CD4-positive, alpha-beta memory T cell (primary cell): Measurements from ENCODE around the gene MAGI1. TPM values are rescaled to one million over a fixed set of nuclear protein-coding genes. Genes with fewer than 3 reads are reported as not detected.
"Not testable (repeated sequence)": the region's sequence is repeated elsewhere in the genome, so short reads cannot be mapped to it uniquely, and the experiment has no call there.

Source experiments
- CTCF ChIA-PET: fragments of 350-600 bp; sonication (Branson Sonifier 250); formaldehyde crosslinking; loops from one replicate; lab custom pipeline; 2021; ENCODE audit warnings: inconsistent platforms; ENCODE audit not compliant: partially characterized antibody; lab: Charles Lee
- POLR2A ChIA-PET: fragments of 350-600 bp; sonication (Branson Sonifier 250); formaldehyde crosslinking; loops from one replicate; lab custom pipeline; 2021; ENCODE audit not compliant: partially characterized antibody; lab: Charles Lee
- DNase-seq, 5 donors: peaks; one replicate each; pipeline versions ENCODE4 v3.0.0 to v3.0.0-alpha.2; 2020 to 2022; ENCODE audit warnings: mixed read lengths in 1 of 5
- H3K27ac ChIP-seq: one replicate; pipeline ENCODE4 v1.7.0; 2013; ENCODE audit warnings: low read depth, low read length
- H3K27me3 ChIP-seq: 2 replicates; pipeline ENCODE4 v1.7.0; 2013; ENCODE audit warnings: mild to moderate bottlenecking, low read length, moderate library complexity; ENCODE audit not compliant: insufficient read depth
- H3K36me3 ChIP-seq: 2 replicates; pipeline ENCODE4 v1.7.0; 2013; ENCODE audit warnings: mild to moderate bottlenecking, low read length, moderate library complexity; ENCODE audit not compliant: insufficient read depth
- H3K4me1 ChIP-seq: 2 replicates; pipeline ENCODE4 v1.7.0; 2013; ENCODE audit warnings: mild to moderate bottlenecking, low read length, moderate library complexity; ENCODE audit not compliant: insufficient read depth
- H3K4me3 ChIP-seq, 2 donors: one replicate each; pipeline ENCODE4 v1.7.0; 2013; ENCODE audit warnings: low read length in 2 of 2, mild to moderate bottlenecking in 1 of 2
- H3K9me3 ChIP-seq, 2 donors: one replicate each; pipeline ENCODE4 v1.7.0; 2013; ENCODE audit warnings: low read length in 2 of 2, control low read depth in 1 of 2; ENCODE audit not compliant: control insufficient read depth in 1 of 2
- H3K27ac Mint-ChIP-seq, 7 donors: one replicate each; pipeline ENCODE4 v1.8.0; 2020 to 2021; ENCODE audit warnings: mixed read lengths in 7 of 7, mild to moderate bottlenecking in 6 of 7, inconsistent platforms in 3 of 7, moderate library complexity in 3 of 7
- H3K27me3 Mint-ChIP-seq, 2 donors: one replicate each; pipeline ENCODE4 v1.8.0; 2020 to 2021; ENCODE audit warnings: mixed read lengths in 2 of 2
- H3K36me3 Mint-ChIP-seq, 2 donors: one replicate each; pipeline ENCODE4 v1.8.0; 2020 to 2021; ENCODE audit warnings: mixed read lengths in 2 of 2, inconsistent platforms in 1 of 2, mild to moderate bottlenecking in 1 of 2
- H3K4me1 Mint-ChIP-seq, 4 donors: one replicate each; pipeline ENCODE4 v1.8.0; 2020 to 2021; ENCODE audit warnings: mixed read lengths in 4 of 4, mild to moderate bottlenecking in 1 of 4
- H3K4me3 Mint-ChIP-seq, 8 donors: one replicate each; pipeline ENCODE4 v1.8.0; 2020 to 2021; ENCODE audit warnings: mixed read lengths in 8 of 8, mild to moderate bottlenecking in 7 of 8, moderate library complexity in 6 of 8, inconsistent platforms in 3 of 8
- H3K9me3 Mint-ChIP-seq, 8 donors: one replicate each; pipeline ENCODE4 v1.8.0; 2020 to 2021; ENCODE audit warnings: mixed read lengths in 8 of 8, mild to moderate bottlenecking in 5 of 8, inconsistent platforms in 3 of 8, moderate library complexity in 1 of 8
- intact Hi-C: fragments of 100-400 bp; cut with micrococcal nuclease; formaldehyde crosslinking; loops from one replicate; pipeline ENCODE4 v1.15.1; 2023
- polyA plus RNA-seq, 2 donors: library from polyadenylated mRNA; unstranded; fragments of 300-500 nt; fragmentation: Illumina TruSeq; gene quantifications; one replicate each; pipeline ENCODE4 v1.2.3, GENCODE V29; 2021
- total RNA-seq, 2 experiments: library from RNA; stranded (reverse); gene quantifications; one replicate each; pipeline ENCODE4 v1.2.3, GENCODE V29; 2021

MAGI1 gene
- total and polyA plus RNA-seq, 4 experiments from 2014 or later, result 0.20 TPM; not detected in 3

- Mint-ChIP-seq H3K36me3 (no peaks in the 10 kb centered on the region), H3K4me3 (no peak overlapping the region), H3K27me3 (peaks cover 0 to under 1% of the 10 kb centered on the region in 2 donors), H3K27ac (no peak overlapping the region), H3K9me3 (peaks cover 0 to 2% (median 0%) of the 10 kb centered on the region in 8 donors), H3K4me1 (peaks cover 0 to 6% (median 4%) of the 10 kb centered on the region in 4 donors)
- Histone ChIP-seq H3K4me3 (no peak overlapping the region), H3K9me3 (no peaks in the 10 kb centered on the region), H3K4me1 (no peaks in the 10 kb centered on the region), H3K36me3 (no peaks in the 10 kb centered on the region), H3K27ac (no peak overlapping the region), H3K27me3 (no peaks in the 10 kb centered on the region)
- intact Hi-C loops, result no loop called here
- ChIA-PET CTCF (no interaction called here), POLR2A (no interaction called here)
- DNase-seq, result no peak
Measured at GRCh38 chr3:65729555-65729954, 309.2 kb downstream of the MAGI1 start.

GRCh38 chr3:65728138-65728537, 310.6 kb downstream of the MAGI1 start:
- H3K27me3 ChIP-seq, result no peaks in the 10 kb centered on the region
- Mint-ChIP-seq H3K27ac (no peak overlapping the region), H3K9me3 (peaks cover 0 to 2% (median 0%) of the 10 kb centered on the region in 8 donors), H3K27me3 (peaks cover 0 to 2% of the 10 kb centered on the region in 2 donors), H3K36me3 (no peaks in the 10 kb centered on the region), H3K4me1 (peaks cover 0 to 6% (median 4%) of the 10 kb centered on the region in 4 donors), H3K4me3 (no peak overlapping the region)
- H3K27ac ChIP-seq, result no peak overlapping the region
- no peaks in the 10 kb centered on the region for H3K4me1 ChIP-seq
- no peak for DNase-seq
- H3K9me3 ChIP-seq, result no peaks in the 10 kb centered on the region
- no peaks in the 10 kb centered on the region for H3K36me3 ChIP-seq
- ChIA-PET CTCF (no interaction called here), POLR2A (no interaction called here)
- intact Hi-C loops, result no loop called here
- H3K4me3 ChIP-seq, result no peak overlapping the region

GRCh38 chr3:65723985-65724384, 314.7 kb downstream of the MAGI1 start:
- ChIA-PET CTCF (interaction anchor here (2.2 kb wide), 1 partner anchor 8 kb away, joined by 6 read pairs; no protein-coding TSS in a partner anchor), POLR2A (no interaction called here)
- Mint-ChIP-seq H3K9me3 (peaks cover 0 to 4% (median 0%) of the 10 kb centered on the region in 8 donors), H3K27ac (no peak overlapping the region), H3K36me3 (no peaks in the 10 kb centered on the region), H3K4me1 (no peaks in the 10 kb centered on the region), H3K4me3 (no peak overlapping the region), H3K27me3 (peaks cover 0 to 2% of the 10 kb centered on the region in 2 donors)
- intact Hi-C loops, result no loop called here
- Histone ChIP-seq H3K4me1 (no peaks in the 10 kb centered on the region), H3K27me3 (no peaks in the 10 kb centered on the region), H3K27ac (no peak overlapping the region), H3K4me3 (no peak overlapping the region), H3K36me3 (no peaks in the 10 kb centered on the region), H3K9me3 (no peaks in the 10 kb centered on the region)
- DNase-seq, result no peak

- H3K9me3 ChIP-seq, result no peaks in the 10 kb centered on the region
- CTCF ChIA-PET, result interaction anchor here (2.2 kb wide), 1 partner anchor 9 kb away, joined by 6 read pairs; no protein-coding TSS in a partner anchor
Measured at GRCh38 chr3:65723011-65723410, 315.7 kb downstream of the MAGI1 start.

GRCh38 chr3:65720989-65721737, 317.6 kb downstream of the MAGI1 start:
- no peak overlapping the region for H3K27ac ChIP-seq
- H3K4me1 ChIP-seq, result no peaks in the 10 kb centered on the region
- DNase-seq, result no peak
- CTCF ChIA-PET, result no interaction called here
- no peaks in the 10 kb centered on the region for H3K27me3 ChIP-seq
- no peaks in the 10 kb centered on the region for H3K9me3 ChIP-seq
- Mint-ChIP-seq H3K9me3 (peaks cover 0 to 3% (median 0%) of the 10 kb centered on the region in 8 donors), H3K27ac (no peak overlapping the region), H3K4me1 (no peaks in the 10 kb centered on the region), H3K27me3 (peaks cover 0 to 2% of the 10 kb centered on the region in 2 donors), H3K4me3 (no peak overlapping the region), H3K36me3 (no peaks in the 10 kb centered on the region)
- intact Hi-C loops, result no loop called here
- H3K36me3 ChIP-seq, result no peaks in the 10 kb centered on the region
- no peak overlapping the region for H3K4me3 ChIP-seq
- POLR2A ChIA-PET, result no interaction called here

More at GRCh38 chr3:65723011-65723410, 315.7 kb downstream of the MAGI1 start:
- POLR2A ChIA-PET, result no interaction called here
- peaks cover 0 to 2% of the 10 kb centered on the region in 2 donors for H3K27me3 Mint-ChIP-seq
- H3K36me3 Mint-ChIP-seq, result no peaks in the 10 kb centered on the region
- no peaks in the 10 kb centered on the region for H3K4me1 ChIP-seq
- H3K36me3 ChIP-seq, result no peaks in the 10 kb centered on the region
- no peak for DNase-seq
- no peak overlapping the region for H3K4me3 ChIP-seq
- H3K27ac ChIP-seq, result no peak overlapping the region
- H3K27ac Mint-ChIP-seq, result peak overlapping the region in 1 of 7 donors; percentile 16
- H3K4me3 Mint-ChIP-seq, result no peak overlapping the region
- intact Hi-C loops, result no loop called here
- H3K9me3 Mint-ChIP-seq, result peaks cover 0 to 4% (median 0%) of the 10 kb centered on the region in 8 donors
- H3K4me1 Mint-ChIP-seq, result no peaks in the 10 kb centered on the region
- no peaks in the 10 kb centered on the region for H3K27me3 ChIP-seq

GRCh38 chr3:65719639-65720038, 319.1 kb downstream of the MAGI1 start:
- not testable (repeated sequence) for H3K4me3 Mint-ChIP-seq, H3K9me3 ChIP-seq

GRCh38 chr3:65717676-65718346, 320.9 kb downstream of the MAGI1 start:
- Mint-ChIP-seq H3K27me3 (no peaks in the 10 kb centered on the region), H3K36me3 (no peaks in the 10 kb centered on the region), H3K4me3 (no peak overlapping the region), H3K4me1 (no peaks in the 10 kb centered on the region), H3K27ac (no peak overlapping the region), H3K9me3 (peaks cover 0 to 3% (median 0%) of the 10 kb centered on the region in 8 donors)
- intact Hi-C loops, result no loop called here
- Histone ChIP-seq H3K27me3 (no peaks in the 10 kb centered on the region), H3K4me3 (no peak overlapping the region), H3K36me3 (no peaks in the 10 kb centered on the region), H3K27ac (no peak overlapping the region), H3K9me3 (no peaks in the 10 kb centered on the region), H3K4me1 (no peaks in the 10 kb centered on the region)
- no peak for DNase-seq
- POLR2A ChIA-PET, result no interaction called here
- CTCF ChIA-PET, result no interaction called here

More at GRCh38 chr3:65719639-65720038, 319.1 kb downstream of the MAGI1 start:
- H3K4me1 ChIP-seq, CTCF ChIA-PET, H3K4me1 Mint-ChIP-seq, H3K4me3 ChIP-seq, H3K27me3 Mint-ChIP-seq, DNase-seq, intact Hi-C loops, H3K36me3 ChIP-seq, H3K27me3 ChIP-seq, H3K9me3 Mint-ChIP-seq, H3K27ac Mint-ChIP-seq, H3K27ac ChIP-seq, POLR2A ChIA-PET, H3K36me3 Mint-ChIP-seq: not testable (repeated sequence)
